ENCODE measurements around the gene GRM8.
"Not testable (repeated sequence)": the region's sequence is repeated elsewhere in the genome, so short reads cannot be mapped to it uniquely, and the experiment has no call there.

The GRM8 gene

DNA sequence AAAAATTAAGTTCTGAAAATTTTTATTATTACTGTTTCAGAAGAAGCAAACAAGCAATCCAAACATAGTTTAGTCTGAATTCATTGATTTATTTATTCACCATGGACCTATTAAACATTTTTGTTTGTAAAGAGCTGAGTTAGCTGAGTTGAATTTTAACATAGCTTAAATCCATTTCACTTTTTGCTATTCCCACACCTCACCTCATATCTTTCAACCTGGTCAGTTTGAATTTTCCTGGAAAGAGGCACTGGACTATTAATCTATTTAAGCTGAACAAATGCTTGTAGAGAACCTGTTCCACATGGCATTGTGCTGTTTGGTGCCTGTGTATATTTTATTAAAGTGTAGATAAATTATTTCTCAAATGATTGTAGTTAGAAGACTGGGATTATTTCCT, 344.2 kb downstream of the GRM8 start:
- DNase-seq (ENCODE audit: low spot score) = not testable (repeated sequence)

DNA sequence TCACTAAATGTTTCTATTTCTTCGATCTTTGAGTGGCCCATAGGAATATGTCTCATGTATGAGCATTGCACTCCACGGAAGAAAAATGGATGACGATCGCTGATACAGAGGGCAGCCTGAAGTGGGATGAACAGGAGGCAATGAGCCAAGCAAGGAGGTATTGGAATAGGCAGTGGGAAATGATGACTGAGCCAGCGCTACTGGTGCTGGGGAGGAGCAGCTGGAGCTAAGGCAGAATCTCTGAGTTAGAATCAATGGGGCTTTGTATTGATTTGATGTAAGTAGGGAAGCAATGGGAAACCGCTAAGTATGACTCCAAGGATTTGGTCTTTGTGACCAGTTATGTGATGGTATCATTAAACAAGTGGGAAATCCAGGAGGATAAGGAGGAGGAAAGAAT, 345.1 kb downstream of the GRM8 start:
- DNase-seq (ENCODE audit: low spot score) = not testable (repeated sequence)

DNA sequence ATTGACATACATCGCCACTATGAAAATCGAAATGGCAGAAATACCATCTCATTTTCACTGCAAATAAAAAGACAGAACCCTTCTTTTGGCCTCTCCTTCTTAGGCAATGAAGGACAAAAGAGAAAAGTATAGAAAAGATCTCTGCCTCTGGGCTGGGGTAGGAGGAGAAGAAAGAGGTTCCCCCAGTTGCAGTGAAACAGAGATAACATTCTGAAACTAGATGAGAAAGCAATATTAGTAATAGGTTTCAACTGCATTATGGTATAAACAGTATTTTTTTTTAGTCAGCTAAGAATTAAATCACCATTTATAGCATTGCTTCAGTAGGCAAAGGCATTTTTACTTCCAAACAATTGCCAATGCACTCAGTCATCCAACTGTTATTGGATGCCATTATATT, 347.5 kb downstream of the GRM8 start:
- DNase-seq (ENCODE audit: low spot score) = not testable (repeated sequence)

DNA sequence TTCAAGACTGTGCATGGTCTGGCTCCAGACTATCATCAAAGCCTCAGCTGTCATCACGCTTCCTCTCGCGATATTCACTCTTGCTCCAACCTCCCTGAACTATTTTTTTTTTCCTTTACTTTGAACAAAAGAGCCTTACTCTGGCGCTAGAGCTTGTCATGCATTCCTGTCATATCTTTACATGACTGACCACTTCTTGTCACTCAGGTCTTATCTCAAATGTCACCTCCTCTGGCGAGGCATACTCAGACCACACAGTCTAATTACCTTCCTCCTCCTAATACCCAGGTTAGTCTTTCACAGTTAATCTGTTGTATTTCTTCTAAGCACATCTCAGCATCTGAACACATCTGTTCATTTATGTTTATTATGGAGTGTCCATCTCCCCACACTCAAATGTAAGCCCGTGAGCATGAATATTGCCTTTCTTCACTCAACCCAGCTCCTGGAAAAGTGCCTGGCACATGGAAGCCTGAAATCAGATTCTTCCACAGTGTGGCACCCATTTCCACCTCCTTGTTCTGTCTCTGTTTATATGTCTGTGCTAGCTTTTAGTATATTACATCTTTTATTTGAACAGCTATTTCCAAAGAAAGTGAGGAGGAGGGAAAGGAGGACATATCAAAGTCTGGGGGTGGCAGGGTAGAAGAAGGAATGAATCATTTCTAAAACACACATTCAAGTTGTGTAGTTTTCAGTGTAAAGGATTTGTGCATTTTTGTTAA, 351.5 kb downstream of the GRM8 start:
- not testable (repeated sequence) for DNase-seq (ENCODE audit: low spot score)

DNA sequence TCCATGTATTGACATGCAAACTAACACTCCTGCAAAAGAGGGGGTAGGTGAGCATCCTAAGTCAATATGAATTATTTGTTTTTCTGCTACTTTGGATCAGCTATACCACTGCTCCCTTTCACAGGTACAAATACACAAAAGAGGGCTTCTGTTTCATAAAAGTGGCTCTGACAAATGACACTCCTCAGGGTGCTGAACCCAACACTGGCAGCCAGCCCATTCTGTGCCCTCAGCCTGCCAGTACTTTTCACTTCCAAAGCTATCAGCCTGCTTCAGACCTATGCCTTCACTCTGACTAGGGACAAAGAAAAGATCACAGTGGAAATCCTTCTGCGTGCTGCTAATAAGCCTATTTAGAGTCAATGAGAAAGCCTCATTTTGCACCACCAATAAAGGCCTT, 364.8 kb downstream of the GRM8 start:
- not testable (repeated sequence) for DNase-seq (ENCODE audit: low spot score)

DNA sequence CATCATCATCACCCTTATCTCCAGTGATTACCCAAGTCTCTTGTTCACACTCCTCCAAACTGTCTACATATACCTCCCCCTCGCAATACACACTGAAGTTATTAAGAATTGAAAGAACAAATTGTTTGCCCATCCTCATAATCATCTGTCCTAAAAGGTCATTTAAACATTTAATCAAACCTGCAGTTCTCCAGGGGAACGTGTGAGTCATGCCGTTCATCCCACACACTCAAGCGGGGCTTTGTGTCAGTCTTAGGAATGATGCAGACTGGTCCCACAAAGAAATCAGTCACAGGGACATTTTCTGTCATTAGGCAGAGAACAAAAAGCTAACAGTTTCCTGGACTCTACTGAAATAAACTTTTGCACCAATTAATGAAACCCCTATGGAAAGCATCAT, 365.2 kb downstream of the GRM8 start:
- DNase-seq (ENCODE audit: low spot score) = not testable (repeated sequence)

DNA sequence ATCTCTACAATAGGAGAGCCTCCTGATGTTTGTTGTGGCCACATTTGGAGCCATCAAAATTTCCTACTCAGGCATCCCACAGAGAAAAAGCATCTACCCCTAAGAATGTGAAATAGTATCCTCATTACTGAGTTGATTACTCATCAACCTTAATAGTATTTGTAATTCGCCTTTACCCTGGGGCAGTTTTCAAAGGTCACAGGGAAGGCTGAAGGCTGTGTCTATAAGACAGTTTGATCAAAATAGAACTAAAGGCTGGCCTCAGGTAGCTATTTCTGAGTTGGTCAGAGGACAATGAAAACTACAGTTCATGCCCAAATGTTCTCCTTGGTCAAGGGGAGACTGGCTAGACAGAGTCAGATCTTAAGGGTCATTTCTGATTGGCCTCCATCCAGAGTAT, 370.0 kb downstream of the GRM8 start:
- DNase-seq (ENCODE audit: low spot score) = not testable (repeated sequence)

DNA sequence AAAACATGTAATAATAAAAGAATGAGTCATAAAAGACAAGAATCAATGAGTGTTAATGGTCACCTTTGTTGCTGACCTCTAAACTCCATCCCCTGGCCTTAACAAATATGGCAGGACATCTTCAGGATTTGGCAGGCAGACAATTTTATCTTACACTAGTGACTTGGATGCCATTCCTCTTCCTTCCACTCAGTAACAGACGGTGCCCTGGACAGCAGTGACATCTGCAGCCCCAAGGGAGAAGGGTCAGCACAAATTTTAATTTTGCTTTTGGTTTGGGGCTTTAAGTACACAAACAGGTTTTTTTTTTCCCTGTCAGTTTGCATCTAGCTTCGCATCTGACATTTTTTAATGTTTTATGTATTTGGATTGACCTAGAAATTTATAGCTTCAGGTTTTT, 370.8 kb downstream of the GRM8 start:
- not testable (repeated sequence) for DNase-seq (ENCODE audit: low spot score)

DNA sequence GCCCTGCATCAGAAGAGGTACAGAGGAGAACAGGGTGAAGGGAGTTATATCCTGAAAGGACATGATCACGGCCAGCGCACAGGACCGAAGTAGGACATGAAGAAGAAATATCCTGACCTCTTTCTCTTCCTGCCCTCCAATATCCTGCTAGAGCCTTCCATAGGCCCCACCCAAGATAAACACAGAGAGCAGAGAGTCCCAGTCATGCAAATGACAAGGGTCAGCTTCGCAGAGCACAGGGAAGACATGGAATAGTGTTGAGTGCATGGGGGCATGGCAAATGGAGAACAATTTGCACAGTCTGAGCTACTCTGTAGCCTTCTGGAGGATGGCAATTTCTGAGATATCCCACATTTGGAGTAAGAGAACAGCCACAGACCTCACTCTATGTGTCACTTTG, 371.4 kb downstream of the GRM8 start:
- no peak for DNase-seq (ENCODE audit: low spot score)

DNA sequence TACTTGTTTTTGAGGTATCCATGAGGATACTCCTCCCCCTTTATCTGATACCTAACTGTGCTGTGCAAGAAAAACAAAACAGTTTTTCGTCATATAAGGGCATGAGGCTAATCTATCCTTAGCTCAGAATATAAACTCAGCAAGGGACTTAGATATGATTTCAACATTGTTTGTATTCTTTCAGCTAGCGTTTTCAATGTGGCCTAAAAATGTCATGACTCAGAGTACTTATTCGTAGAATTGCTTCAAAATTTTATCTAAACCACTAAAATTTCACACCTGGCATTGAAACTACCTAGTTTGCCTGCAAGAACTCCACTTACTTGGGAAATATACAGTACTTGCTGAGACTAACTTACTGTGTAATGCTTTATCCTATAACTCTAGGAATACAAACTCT, 376.2 kb downstream of the GRM8 start:
- DNase-seq (ENCODE audit: low spot score) = not testable (repeated sequence)

DNA sequence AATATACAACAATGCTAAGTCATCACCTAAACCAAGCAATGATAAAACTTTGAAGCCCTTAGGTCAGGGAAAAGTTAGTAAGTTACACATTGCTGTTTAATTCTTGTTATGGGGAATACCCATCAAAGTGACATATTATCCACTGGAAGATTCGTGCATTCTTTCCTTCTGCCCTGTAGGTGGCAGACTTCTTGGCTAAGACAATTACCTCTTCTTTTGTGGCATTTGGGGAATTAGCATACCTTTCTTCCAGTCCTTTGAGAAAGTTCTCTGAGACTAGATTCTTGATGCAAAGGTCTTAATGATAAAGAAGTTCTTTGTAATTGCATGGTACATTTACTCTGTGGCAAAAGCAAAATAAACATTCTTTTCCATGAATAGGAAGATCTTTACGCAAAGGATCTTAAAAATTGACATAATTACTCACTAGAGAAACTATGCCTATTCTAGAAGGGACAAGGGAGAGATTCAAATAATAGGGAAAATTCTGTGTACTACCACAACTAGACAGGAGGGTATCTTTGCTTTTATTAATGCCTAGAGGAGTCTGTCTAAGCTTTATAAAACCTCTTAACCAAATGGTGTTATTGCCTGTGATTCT, 395.9 kb downstream of the GRM8 start:
- no peak for DNase-seq (ENCODE audit: low spot score)

DNA sequence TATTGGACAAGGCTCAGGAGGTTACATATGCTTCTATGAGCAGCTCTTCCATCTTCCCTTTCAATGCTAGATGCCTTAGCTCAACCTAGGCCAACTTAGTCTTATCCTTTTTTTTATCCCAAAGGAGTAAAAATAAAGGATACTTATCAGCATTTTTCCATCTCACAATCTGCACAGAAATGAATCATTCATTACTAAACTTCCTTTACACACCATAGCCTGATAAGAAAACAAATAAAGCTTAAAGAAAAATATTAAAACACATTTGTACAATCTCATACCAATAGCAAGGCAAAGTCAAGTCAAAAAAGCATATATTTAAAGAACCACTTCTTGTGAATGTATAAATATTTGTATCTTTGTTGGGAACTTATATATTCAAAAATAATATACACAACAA, 407.4 kb downstream of the GRM8 start:
- no peak for DNase-seq (ENCODE audit: low spot score)

DNA sequence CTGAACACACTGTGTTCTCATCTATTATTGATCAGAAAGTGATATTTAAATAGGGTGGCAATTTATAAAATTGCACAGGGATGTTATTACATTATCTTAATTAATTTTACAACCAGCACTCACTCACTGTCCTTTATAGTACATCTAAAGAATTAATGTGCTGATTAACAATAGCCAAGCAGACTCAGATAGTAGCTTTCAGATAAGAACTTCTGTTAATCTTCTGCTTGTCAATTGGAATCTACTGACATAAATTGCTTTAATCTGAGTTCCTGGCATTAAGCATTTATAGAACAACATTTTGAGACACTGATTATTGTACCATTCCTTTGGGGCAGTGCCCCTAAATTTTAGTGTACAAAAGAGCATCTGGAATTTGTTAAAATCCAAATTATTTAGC, 408.9 kb downstream of the GRM8 start:
- no peak for DNase-seq (ENCODE audit: low spot score)

DNA sequence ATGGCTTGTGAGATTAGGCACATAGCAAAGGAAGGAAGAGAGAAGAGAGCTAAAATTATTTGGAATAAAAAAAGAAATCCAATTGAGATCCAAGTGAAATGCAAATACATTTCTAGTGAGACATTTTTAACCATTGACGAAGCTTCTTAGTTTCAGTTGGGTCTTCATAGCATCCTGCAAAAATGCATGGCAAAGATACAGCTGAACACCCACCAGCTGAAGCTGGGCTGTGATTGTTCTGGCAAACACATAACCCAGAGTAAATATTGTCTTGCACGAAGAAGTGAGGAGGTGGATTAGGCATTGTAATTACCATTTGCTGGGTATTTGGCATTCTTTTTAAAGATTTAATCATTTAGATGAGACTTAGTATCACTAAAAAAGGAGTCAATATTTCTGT, 409.4 kb downstream of the GRM8 start:
- no peak for DNase-seq (ENCODE audit: low spot score)

DNA sequence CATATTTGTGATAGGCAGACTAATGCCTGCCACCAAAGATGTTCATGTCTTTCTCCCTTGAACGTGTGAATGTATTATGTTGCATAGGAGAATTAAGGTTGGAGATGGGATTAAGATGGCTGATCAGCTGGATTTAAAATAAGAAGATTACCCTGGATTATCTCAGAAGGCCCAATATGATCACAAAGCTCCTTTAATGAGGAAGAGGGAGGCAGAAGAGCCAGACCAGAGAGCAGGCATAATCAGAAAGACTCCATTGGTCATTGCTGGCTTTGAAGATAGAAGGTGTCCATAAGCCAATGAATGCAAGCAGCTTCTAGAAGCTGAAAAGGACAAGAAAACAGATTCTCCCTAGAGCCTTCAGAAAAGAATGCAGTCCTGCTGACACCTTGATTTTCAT, 410.3 kb downstream of the GRM8 start:
- DNase-seq (ENCODE audit: low spot score) = no peak

DNA sequence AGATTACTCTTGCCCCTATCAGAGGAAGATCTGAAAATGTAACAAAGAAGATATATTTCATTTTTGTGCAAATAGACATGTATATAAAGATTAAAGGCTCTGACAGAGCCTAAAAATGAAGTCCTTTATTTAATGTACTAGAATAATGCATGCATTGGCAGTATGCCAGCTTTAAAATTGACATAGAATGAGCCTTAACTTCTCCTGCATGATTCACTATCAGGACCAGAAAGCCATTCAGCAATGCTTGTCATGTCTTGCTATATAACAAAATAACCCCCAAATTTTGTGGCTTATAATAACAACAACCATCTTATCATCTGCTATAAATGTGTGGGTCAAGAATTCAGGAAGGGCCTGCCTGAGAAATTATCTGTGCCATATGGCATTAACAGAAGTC, 411.9 kb downstream of the GRM8 start:
- no peak for DNase-seq (ENCODE audit: low spot score)

DNA sequence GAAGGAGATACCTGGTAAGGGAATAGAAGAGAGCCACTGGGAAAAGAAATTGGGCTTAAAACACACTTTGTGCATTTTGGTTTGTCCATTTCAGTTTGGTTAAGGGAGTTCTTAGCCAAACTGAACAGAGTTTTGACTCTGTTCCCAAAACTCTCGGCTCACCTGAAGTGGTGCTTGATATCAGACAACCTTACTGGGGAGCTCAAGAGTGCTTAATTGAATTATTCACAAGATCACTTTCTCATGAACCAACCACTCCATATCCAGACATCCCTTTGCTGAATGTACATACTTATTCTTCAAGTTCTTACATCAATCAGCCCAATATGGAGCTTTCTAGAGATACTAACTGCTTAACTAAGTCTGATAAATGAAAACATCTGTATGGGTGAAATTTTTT, 413.1 kb downstream of the GRM8 start:
- no peak for DNase-seq (ENCODE audit: low spot score)

DNA sequence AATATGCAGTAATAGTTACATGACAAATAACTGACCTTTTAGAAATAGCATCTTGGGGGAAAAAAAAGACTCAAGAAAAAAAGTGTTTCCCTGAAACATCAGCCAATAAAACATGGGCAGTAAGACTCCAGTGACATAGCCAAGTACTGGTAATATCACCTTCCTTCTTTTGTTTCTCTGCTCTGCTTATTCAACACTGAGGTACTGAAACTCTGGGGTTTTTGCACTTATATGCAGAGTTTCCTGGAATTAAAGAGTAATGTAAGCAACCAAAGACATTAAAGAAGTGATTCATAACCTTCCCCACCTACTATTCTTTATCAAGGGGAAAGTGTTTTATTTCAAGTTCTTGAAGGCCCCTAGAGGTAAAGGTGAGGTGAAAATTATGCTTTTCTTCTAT, 414.5 kb downstream of the GRM8 start:
- no peak for DNase-seq (ENCODE audit: low spot score)

DNA sequence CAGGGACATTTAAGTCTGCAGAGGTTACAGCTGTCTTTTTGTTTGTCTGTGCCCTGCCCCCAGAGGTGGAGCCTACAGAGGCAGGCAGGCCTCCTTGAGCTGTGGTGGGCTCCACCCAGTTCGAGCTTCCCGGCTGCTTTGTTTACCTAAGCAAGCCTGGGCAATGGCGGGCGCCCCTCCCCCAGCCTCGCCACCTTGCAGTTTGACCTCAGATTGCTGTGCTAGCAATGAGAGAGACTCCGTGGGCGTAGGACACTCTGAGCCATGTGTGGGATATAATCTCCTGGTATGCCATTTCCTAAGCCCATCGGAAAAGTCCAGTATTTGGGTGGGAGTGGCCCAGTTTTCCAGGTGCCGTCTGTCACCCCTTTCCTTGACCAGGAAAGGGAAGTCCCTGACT, 421.5 kb downstream of the GRM8 start:
- not testable (repeated sequence) for DNase-seq (ENCODE audit: low spot score)

DNA sequence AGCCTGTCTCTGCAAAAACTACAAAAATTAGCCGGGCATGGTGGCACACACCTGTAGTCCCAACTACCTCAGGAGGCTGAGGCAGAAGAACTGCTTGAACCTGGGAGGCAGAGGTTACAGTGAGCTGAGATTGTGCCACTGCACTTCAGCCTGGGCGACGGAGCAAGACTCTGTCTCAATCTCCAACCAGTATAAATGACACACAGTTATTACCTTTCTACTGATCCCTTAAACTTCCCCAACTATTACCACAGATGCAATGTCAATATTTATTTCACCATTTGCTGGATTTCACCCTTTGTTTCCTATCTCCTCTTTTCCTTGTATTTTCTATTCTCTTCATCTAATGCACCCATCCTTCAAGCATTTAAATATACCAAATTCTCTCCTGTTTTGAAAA, 431.8 kb downstream of the GRM8 start:
- no peak for DNase-seq (ENCODE audit: low spot score)

DNA sequence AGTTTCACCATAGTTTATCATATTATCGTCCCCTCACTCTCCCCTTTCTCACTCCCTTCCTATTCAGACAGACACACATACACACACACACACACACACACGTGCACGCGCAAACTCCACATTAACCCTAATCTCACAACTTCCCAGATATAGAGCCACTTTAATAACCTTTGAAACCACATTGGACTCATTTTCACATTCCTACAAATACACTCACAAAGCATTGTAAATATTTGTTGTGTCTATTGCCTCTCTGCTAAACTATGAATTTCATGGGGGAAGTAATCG, 433.6 kb downstream of the GRM8 start:
- DNase-seq (ENCODE audit: low spot score) = no peak

DNA sequence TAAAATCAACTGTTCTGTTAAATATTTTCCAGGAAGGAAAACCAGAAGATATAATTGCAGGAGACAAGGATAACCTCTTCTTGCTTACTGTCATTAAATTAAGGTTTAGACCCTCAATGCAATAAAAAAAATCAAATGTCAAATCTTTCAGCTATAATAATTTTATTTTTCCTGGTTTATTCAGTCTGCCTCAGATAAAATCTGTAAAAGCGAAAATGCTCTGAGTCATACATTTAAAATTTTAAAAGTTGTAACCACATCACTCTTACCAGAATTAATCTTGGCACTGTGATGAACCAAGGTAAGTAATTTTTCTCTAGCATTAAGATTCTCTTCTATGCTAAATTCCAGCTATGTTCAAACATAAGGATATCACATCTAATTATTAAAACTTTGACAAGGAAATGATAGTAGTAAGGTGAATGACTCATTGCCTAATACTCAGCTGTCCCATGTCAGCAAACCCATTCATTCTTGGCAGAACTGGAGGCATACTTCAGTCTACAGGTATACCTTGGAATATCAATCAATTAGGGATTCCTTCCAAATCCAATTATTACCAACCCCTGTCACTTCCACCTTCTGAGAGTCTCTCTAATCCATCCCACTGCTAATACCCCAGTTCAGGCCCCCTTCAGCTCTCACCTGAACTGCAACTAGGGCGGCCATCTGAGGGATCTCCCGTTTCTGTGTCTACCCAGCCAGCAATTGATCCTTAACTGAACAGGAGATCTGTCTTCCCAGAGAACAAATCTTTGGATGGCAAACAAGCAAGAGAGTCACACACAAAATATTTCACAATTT, 434.1 kb downstream of the GRM8 start:
- DNase-seq (ENCODE audit: low spot score) = no peak

DNA sequence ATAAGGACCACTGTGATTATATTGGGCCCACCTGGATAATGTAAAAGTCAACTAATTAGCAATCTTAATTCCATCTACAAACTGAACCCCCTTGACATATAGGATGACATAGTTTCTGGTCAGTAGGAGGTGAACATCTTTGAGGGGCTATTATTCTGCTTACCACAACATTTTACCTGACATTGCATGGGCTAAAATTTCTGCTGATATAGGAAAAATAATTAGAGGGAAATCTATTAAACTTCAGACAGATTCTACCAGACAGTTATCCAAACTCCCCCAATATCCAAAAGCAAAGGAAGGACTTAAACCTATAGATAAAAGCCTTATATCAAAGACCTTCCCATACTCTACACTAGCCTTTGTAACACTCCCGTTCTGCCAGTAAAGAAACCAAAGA, 443.6 kb downstream of the GRM8 start:
- no peak for DNase-seq (ENCODE audit: low spot score)

DNA sequence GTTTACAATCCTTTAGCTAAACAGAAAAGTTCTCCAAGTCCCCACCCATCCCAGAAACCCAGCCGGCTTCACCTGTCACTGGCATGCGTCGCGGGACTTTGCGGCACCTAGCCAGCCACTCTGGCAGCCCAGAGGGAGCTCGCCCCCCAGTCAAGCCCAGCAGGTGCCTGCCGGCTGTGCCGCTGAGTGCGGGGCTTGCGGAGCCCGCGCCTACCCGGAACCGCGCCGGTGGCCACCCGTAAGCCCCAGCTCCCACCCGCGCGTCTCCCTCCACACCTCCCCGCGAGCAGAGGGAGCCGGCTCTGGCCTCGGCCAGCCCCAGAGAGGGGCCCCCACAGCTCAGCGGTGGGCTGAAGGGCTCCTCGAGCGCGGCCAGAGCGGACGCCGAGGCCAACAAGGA, 446.1 kb downstream of the GRM8 start:
- no peak for DNase-seq (ENCODE audit: low spot score)

Measured in HuH-7.5 (cell line).